Prostate gland (tissue), 2 donors: ENCODE measurements around the gene CATSPER1. TPM values are rescaled to one million over a fixed set of nuclear protein-coding genes. Genes with fewer than 3 reads are reported as not detected.

Source experiments
- DNase-seq: peaks from one replicate; pipeline ENCODE4 v3.0.0-alpha.2; 2019; ENCODE audit warnings: low spot score
- H3K27ac ChIP-seq, 2 donors: fragments of 200-600 bp; sonication (generic); 2 replicates each; pipeline ENCODE4 v1.5.1; 2017 to 2019
- H3K27me3 ChIP-seq: fragments of 200-600 bp; sonication (generic); replicated peaks from 2 replicates; pipeline ENCODE4 v1.5.1; 2019; ENCODE audit not compliant: insufficient read depth
- H3K36me3 ChIP-seq, 2 donors: fragments of 200-600 bp; sonication (generic); 1 replicate in 1 of 2; 2 replicates in 1 of 2; pipeline versions ENCODE4 v1.5.1 to v1.8.1; 2017 to 2019
- H3K4me1 ChIP-seq: fragments of 200-600 bp; sonication (generic); replicated peaks from 2 replicates; pipeline ENCODE4 v1.5.1; 2019
- H3K4me3 ChIP-seq, 2 donors: fragments of 200-600 bp; sonication (generic); 2 replicates each; pipeline ENCODE4 v1.5.1; 2017 to 2019
- H3K9me3 ChIP-seq: fragments of 200-600 bp; sonication (generic); 2 replicates; pipeline ENCODE4 v1.5.1; 2017
- CTCF ChIP-seq, 4 experiments: fragments of 200-600 bp in 2 of 4; fragments of 450-650 bp in 2 of 4; sonication (generic) in 2 of 4; IDR thresholded peaks; 1 replicate in 3 of 4; 2 replicates in 1 of 4; pipeline ENCODE4 v1.5.1; 2016 to 2019; ENCODE audit warnings: antibody characterized with exemption in 4 of 4, mild to moderate bottlenecking in 2 of 4, moderate library complexity in 2 of 4
- POLR2A ChIP-seq: fragments of 450-650 bp; IDR thresholded peaks from one replicate; pipeline ENCODE4 v1.6.1; 2016; ENCODE audit warnings: antibody characterized with exemption, mild to moderate bottlenecking
- POLR2AphosphoS5 ChIP-seq: sonication (generic); formaldehyde crosslinking; IDR thresholded peaks from one replicate; pipeline ENCODE4 v1.6.1; 2017; ENCODE audit warnings: antibody characterized with exemption
- whole genome bisulfite sequencing: methylation state at CpG from one replicate; pipeline ENCODE4 v1.1.5; 2018; 5-methylcytosine and 5-hydroxymethylcytosine counted together
- intact Hi-C: fragments of 100-400 bp; cut with DNase I; formaldehyde crosslinking; loops from one replicate; pipeline ENCODE4 v1.14.2; 2022
- total RNA-seq, 2 donors: library from RNA; depleted of rRNA; stranded (reverse); fragments of >200 nt; gene quantifications; one replicate each; pipeline ENCODE4 v1.1.0, GENCODE V29; 2016

The CATSPER1 gene
- total RNA-seq, 2 donors from 2014 or later: 0.85 TPM; not detected in 1

GRCh38 chr11:66015936-66016792 is 10.1 kb downstream of the CATSPER1 start:
- WGBS: 81% methylated on average over 18 of the region's 18 CpGs
- Histone ChIP-seq H3K4me3 (no peak overlapping the region), H3K4me1 (no peaks in the 10 kb centered on the region), H3K36me3 (no peaks in the 10 kb centered on the region), H3K27me3 (peaks cover 2% of the 10 kb centered on the region), H3K27ac (no peak overlapping the region), H3K9me3 (no peaks in the 10 kb centered on the region)
- DNase-seq: no peak
- TF ChIP-seq POLR2A (no peak), CTCF (IDR thresholded peaks at IDR 0.05) (no peak), POLR2AphosphoS5 (no peak)
- intact Hi-C loops: no loop called here

GRCh38 chr11:66015454-66015881 is 10.8 kb downstream of the CATSPER1 start:
- no peaks in the 10 kb centered on the region for H3K4me1 ChIP-seq
- H3K36me3 ChIP-seq: no peaks in the 10 kb centered on the region
- peaks cover 2% of the 10 kb centered on the region for H3K27me3 ChIP-seq
- 81% methylated on average over 7 of the region's 7 CpGs for WGBS
- no peaks in the 10 kb centered on the region for H3K9me3 ChIP-seq
- H3K27ac ChIP-seq: no peak overlapping the region
- no peak overlapping the region for H3K4me3 ChIP-seq
- no peak for DNase-seq
- intact Hi-C loops: no loop called here
- TF ChIP-seq CTCF (IDR thresholded peaks at IDR 0.05) (no peak), POLR2AphosphoS5 (no peak), POLR2A (no peak)

- TF ChIP-seq POLR2AphosphoS5 (no peak), CTCF (IDR thresholded peaks at IDR 0.05) (no peak), POLR2A (no peak)
- peaks cover 2% of the 10 kb centered on the region for H3K27me3 ChIP-seq
- DNase-seq: no peak
- no peak overlapping the region for H3K4me3 ChIP-seq
- no peaks in the 10 kb centered on the region for H3K4me1 ChIP-seq
- no peak overlapping the region for H3K27ac ChIP-seq
- 88% methylated on average over 6 of the region's 6 CpGs for WGBS
- no peaks in the 10 kb centered on the region for H3K36me3 ChIP-seq
- no peaks in the 10 kb centered on the region for H3K9me3 ChIP-seq
- intact Hi-C loops: no loop called here
Observed at GRCh38 chr11:66014804-66015453, 11.3 kb downstream of the CATSPER1 start.

GRCh38 chr11:66013762-66014100 is 12.5 kb downstream of the CATSPER1 start:
- no peak for DNase-seq
- Histone ChIP-seq H3K27ac (no peak overlapping the region), H3K27me3 (peaks cover 2% of the 10 kb centered on the region), H3K4me3 (no peak overlapping the region), H3K4me1 (no peaks in the 10 kb centered on the region), H3K36me3 (no peaks in the 10 kb centered on the region), H3K9me3 (no peaks in the 10 kb centered on the region)
- intact Hi-C loops: no loop called here
- WGBS: 66% methylated on average over 7 of the region's 7 CpGs
- no peak for TF ChIP-seq CTCF (IDR thresholded peaks at IDR 0.05)
- no peak for TF ChIP-seq POLR2A
- no peak for TF ChIP-seq POLR2AphosphoS5
